Thyroid gland (tissue), 4 donors: ENCODE measurements around the gene ELAVL1. TPM values are rescaled to one million over a fixed set of nuclear protein-coding genes. Genes with fewer than 3 reads are reported as not detected.

Experiments used
- DNase-seq, 2 donors: peaks; one replicate each; pipeline ENCODE4 v3.0.0-alpha.2; 2019
- H3K27ac ChIP-seq, 3 donors: fragments of 200-600 bp; sonication (generic); 1 replicate in 2 of 3; 2 replicates in 1 of 3; pipeline ENCODE4 v1.5.1; 2016 to 2019; ENCODE audit warnings: mild to moderate bottlenecking in 1 of 3, moderate library complexity in 1 of 3
- H3K27me3 ChIP-seq: fragments of 200-600 bp; sonication (generic); one replicate; pipeline ENCODE4 v1.5.1; 2019
- H3K36me3 ChIP-seq, 2 donors: fragments of 200-600 bp; sonication (generic); one replicate each; pipeline ENCODE4 v1.5.1; 2016 to 2019
- H3K4me1 ChIP-seq, 2 donors: fragments of 200-600 bp; sonication (generic); one replicate each; pipeline ENCODE4 v1.5.1; 2017 to 2019
- H3K4me3 ChIP-seq, 3 donors: fragments of 200-600 bp; sonication (generic); replicated peaks in 1 of 3; 1 replicate in 2 of 3; 2 replicates in 1 of 3; pipeline ENCODE4 v1.5.1; 2016; ENCODE audit warnings: mild to moderate bottlenecking in 1 of 3
- H3K9me3 ChIP-seq: fragments of 200-600 bp; sonication (generic); one replicate; pipeline ENCODE4 v1.5.1; 2017
- CTCF ChIP-seq, 6 experiments: fragments of 200-600 bp in 3 of 6; fragments of 450-650 bp in 3 of 6; sonication (generic) in 3 of 6; IDR thresholded peaks; one replicate each; pipeline ENCODE4 v1.5.1; 2016 to 2019; ENCODE audit warnings: antibody characterized with exemption in 6 of 6, mild to moderate bottlenecking in 2 of 6, inconsistent platforms in 1 of 6, moderate library complexity in 1 of 6
- POLR2A ChIP-seq, 2 donors: fragments of 450-650 bp; IDR thresholded peaks; one replicate each; pipeline ENCODE4 v1.6.1; 2017; ENCODE audit warnings: antibody characterized with exemption in 2 of 2, mild to moderate bottlenecking in 2 of 2, moderate library complexity in 1 of 2
- WGBS, 2 donors: methylation state at CpG; one replicate each; pipeline ENCODE4 v1.1.5; 2017; 5-methylcytosine and 5-hydroxymethylcytosine counted together
- intact Hi-C: fragments of 100-400 bp; cut with DNase I; formaldehyde crosslinking; loops from one replicate; pipeline ENCODE4 v1.15.1; 2023
- total RNA-seq, 4 donors: library from RNA; depleted of rRNA; stranded (reverse); fragments of >200 nt; gene quantifications; one replicate each; pipeline ENCODE4 v1.2.3, GENCODE V29; 2016

ELAVL1 gene
- total RNA-seq, 4 donors from 2014 or later = 24.2 to 46.7 (median 42.4) TPM

GRCh38 chr19:7953060-7953459, 52.4 kb downstream of the ELAVL1 start:
- Histone ChIP-seq H3K4me3 (no peak overlapping the region), H3K27me3 (no peaks in the 10 kb centered on the region), H3K9me3 (no peaks in the 10 kb centered on the region), H3K4me1 (no peaks in the 10 kb centered on the region), H3K27ac (no peak overlapping the region), H3K36me3 (no peaks in the 10 kb centered on the region)
- 24 to 31% methylated on average over 3 of the region's 3 CpGs for WGBS, 2 donors
- TF ChIP-seq CTCF (IDR thresholded peaks at IDR 0.05) = no peak
- no peak for TF ChIP-seq POLR2A (IDR thresholded peaks at IDR 0.05)
- intact Hi-C loops = no loop called here
- DNase-seq = peak; percentile 31 to 39

- Histone ChIP-seq H3K27me3 (no peaks in the 10 kb centered on the region), H3K36me3 (no peaks in the 10 kb centered on the region), H3K9me3 (no peaks in the 10 kb centered on the region), H3K4me3 (no peak overlapping the region), H3K4me1 (no peaks in the 10 kb centered on the region), H3K27ac (no peak overlapping the region)
- no peak for DNase-seq
- 92 to 95% methylated on average over 4 of the region's 4 CpGs for WGBS, 2 donors
- TF ChIP-seq POLR2A (IDR thresholded peaks at IDR 0.05) = no peak
- no peak for TF ChIP-seq CTCF (IDR thresholded peaks at IDR 0.05)
- intact Hi-C loops = loop anchor here (5.0 kb wide), 2 partner anchors 54 to 304 kb away; no protein-coding TSS in a partner anchor
Measured at GRCh38 chr19:7947939-7948338, 57.5 kb downstream of the ELAVL1 start.

- TF ChIP-seq POLR2A (IDR thresholded peaks at IDR 0.05) (no peak), CTCF (IDR thresholded peaks at IDR 0.05) (peak; percentile 70 to 92 (median 78))
- intact Hi-C loops = no loop called here
- Histone ChIP-seq H3K9me3 (no peaks in the 10 kb centered on the region), H3K4me1 (peaks cover 17 to 32% of the 10 kb centered on the region in 2 donors), H3K27me3 (no peaks in the 10 kb centered on the region), H3K27ac (peak overlapping the region in 2 of 3 donors; percentile 34 to 58), H3K4me3 (peak overlapping the region in 1 of 3 donors; percentile 30), H3K36me3 (peaks cover 9 to 11% of the 10 kb centered on the region in 2 donors)
- WGBS, 2 donors = 28 to 30% methylated on average over 18 of the region's 18 CpGs
- DNase-seq = peak; percentile 85 to 88
Measured at GRCh38 chr19:7944177-7944761, 61.2 kb downstream of the ELAVL1 start.

GRCh38 chr19:7943444-7944176, 61.8 kb downstream of the ELAVL1 start, which contains the start of gene TIMM44:
Gene TIMM44 (minus strand): TSS chr19:7943666. CDS start chr19:7943651, 15 bp downstream.
- TF ChIP-seq POLR2A (IDR thresholded peaks at IDR 0.05) = peak; percentile 53 to 89
- TF ChIP-seq CTCF (IDR thresholded peaks at IDR 0.05) = no peak
- Histone ChIP-seq H3K27me3 (no peaks in the 10 kb centered on the region), H3K27ac (peak within 1 kb of the TSS; percentile 92), H3K9me3 (no peaks in the 10 kb centered on the region), H3K4me1 (peaks cover 24 to 39% of the 10 kb centered on the region in 2 donors), H3K4me3 (peak within 1 kb of the TSS; percentile 78 to 91 (median 90)), H3K36me3 (peaks cover 9 to 11% of the 10 kb centered on the region in 2 donors)
- intact Hi-C loops = no loop called here
- peak; percentile 99 to 100 for DNase-seq
- WGBS, 2 donors = 0 to 2% methylated on average over 4 to 37 of the region's 56 CpGs

- intact Hi-C loops = no loop called here
- H3K9me3 ChIP-seq = no peaks in the 10 kb centered on the region
- WGBS, 2 donors = 5 to 6% methylated on average over 31 to 33 of the region's 33 CpGs
- H3K4me1 ChIP-seq = peaks cover 25 to 41% of the 10 kb centered on the region in 2 donors
- peak overlapping the region; percentile 92 for H3K27ac ChIP-seq
- no peak for TF ChIP-seq CTCF (IDR thresholded peaks at IDR 0.05)
- TF ChIP-seq POLR2A (IDR thresholded peaks at IDR 0.05) = no peak
- peaks cover 9 to 11% of the 10 kb centered on the region in 2 donors for H3K36me3 ChIP-seq
- peak overlapping the region; percentile 78 to 91 (median 90) for H3K4me3 ChIP-seq
- DNase-seq = no peak
- no peaks in the 10 kb centered on the region for H3K27me3 ChIP-seq
Measured at GRCh38 chr19:7942981-7943443, 62.4 kb downstream of the ELAVL1 start.
